Transverse colon (tissue), 4 donors: Measurements from ENCODE around the gene GAP43.

ENCODE experiments used
- POLR2A ChIP-seq: fragments of 450-650 bp; IDR thresholded peaks from one replicate; pipeline ENCODE4 v1.6.1; 2016; ENCODE audit warnings: antibody characterized with exemption, mild to moderate bottlenecking, moderate library complexity
- POLR2AphosphoS5 ChIP-seq, 3 donors: sonication (generic); formaldehyde crosslinking; IDR thresholded peaks; one replicate each; pipeline ENCODE4 v1.6.1; 2016; ENCODE audit warnings: antibody characterized with exemption in 3 of 3
- TF ChIP-seq, protein P1 (sequence below), 5 experiments: fragments of 200-600 bp in 3 of 5; fragments of 450-650 bp in 2 of 5; sonication (generic) in 3 of 5; IDR thresholded peaks; 1 replicate in 2 of 5; 2 replicates in 3 of 5; pipeline ENCODE4 v1.5.1; 2016 to 2017; ENCODE audit warnings: antibody characterized with exemption in 5 of 5, inconsistent platforms in 3 of 5, mild to moderate bottlenecking in 2 of 5, moderate library complexity in 1 of 5

DNA sequence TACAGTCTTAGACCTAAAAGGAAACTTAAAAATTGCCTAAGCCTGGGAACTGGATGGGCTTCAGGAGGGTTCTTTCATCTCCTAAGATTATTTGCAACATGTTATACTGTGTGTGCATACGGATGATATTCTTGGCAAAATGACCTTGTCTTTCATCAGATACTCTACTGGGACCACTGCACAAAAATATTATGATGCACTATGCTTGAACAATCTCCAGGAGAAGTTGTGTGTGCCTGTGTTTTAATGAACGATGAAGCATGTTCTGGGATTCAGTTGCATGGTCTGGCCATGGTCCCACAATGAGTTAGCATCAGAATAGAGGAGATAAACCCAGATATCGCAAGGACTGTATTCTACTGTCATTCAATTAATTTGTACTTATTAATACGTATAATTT, 68.7 kb downstream of the GAP43 start:
- TF ChIP-seq POLR2AphosphoS5 (IDR thresholded peaks at IDR 0.05) (no peak), POLR2A (no peak)
- TF ChIP-seq, protein P1, sequence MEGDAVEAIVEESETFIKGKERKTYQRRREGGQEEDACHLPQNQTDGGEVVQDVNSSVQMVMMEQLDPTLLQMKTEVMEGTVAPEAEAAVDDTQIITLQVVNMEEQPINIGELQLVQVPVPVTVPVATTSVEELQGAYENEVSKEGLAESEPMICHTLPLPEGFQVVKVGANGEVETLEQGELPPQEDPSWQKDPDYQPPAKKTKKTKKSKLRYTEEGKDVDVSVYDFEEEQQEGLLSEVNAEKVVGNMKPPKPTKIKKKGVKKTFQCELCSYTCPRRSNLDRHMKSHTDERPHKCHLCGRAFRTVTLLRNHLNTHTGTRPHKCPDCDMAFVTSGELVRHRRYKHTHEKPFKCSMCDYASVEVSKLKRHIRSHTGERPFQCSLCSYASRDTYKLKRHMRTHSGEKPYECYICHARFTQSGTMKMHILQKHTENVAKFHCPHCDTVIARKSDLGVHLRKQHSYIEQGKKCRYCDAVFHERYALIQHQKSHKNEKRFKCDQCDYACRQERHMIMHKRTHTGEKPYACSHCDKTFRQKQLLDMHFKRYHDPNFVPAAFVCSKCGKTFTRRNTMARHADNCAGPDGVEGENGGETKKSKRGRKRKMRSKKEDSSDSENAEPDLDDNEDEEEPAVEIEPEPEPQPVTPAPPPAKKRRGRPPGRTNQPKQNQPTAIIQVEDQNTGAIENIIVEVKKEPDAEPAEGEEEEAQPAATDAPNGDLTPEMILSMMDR (IDR thresholded peaks at IDR 0.05) = no peak
